GM23338 (cell line): ENCODE results near the gene MAP1LC3B. TPM values are rescaled to one million over a fixed set of nuclear protein-coding genes. Genes with fewer than 3 reads are reported as not detected.
A peak's percentile ranks its signal among the peaks of the same experiment; 100 is the strongest.

Experiments
- ATAC-seq: fragments of 200-7000 bp; cut with Tn5 transposase; 3 replicates; pipeline ENCODE4 v1.9.1; 2020
- DNase-seq: peaks from one replicate; pipeline ENCODE4 v3.0.0-alpha.2; 2015; ENCODE audit warnings: low spot score
- H2AFZ ChIP-seq: fragments of 200-600 bp; sonication (generic); 2 replicates; pipeline ENCODE4 v1.8.0; 2016; ENCODE audit warnings: antibody characterized with exemption, mild to moderate bottlenecking, moderate library complexity
- H3F3A ChIP-seq: fragments of 200-600 bp; sonication (generic); replicated peaks from 2 replicates; pipeline ENCODE4 v1.8.0; 2017; ENCODE audit warnings: antibody characterized with exemption, mixed run types, low read depth
- H3K27ac ChIP-seq: fragments of 200-600 bp; sonication (generic); 2 replicates; pipeline ENCODE4 v1.6.1; 2016; ENCODE audit warnings: low read depth
- H3K27me3 ChIP-seq: fragments of 200-600 bp; sonication (generic); 2 replicates; pipeline ENCODE4 v1.8.0; 2016; ENCODE audit warnings: mild to moderate bottlenecking, mixed run types, moderate library complexity; ENCODE audit not compliant: insufficient read depth
- H3K36me3 ChIP-seq: fragments of 200-600 bp; sonication (generic); 2 replicates; pipeline ENCODE4 v1.8.0; 2016; ENCODE audit warnings: mild to moderate bottlenecking; ENCODE audit not compliant: insufficient read depth
- H3K4me1 ChIP-seq: fragments of 200-600 bp; sonication (generic); 2 replicates; pipeline ENCODE4 v1.8.0; 2016; ENCODE audit warnings: mild to moderate bottlenecking, moderate library complexity; ENCODE audit not compliant: insufficient read depth
- H3K4me2 ChIP-seq: fragments of 200-600 bp; sonication (generic); 2 replicates; pipeline ENCODE4 v1.7.1; 2017; ENCODE audit warnings: mixed run types
- H3K4me3 ChIP-seq: fragments of 200-600 bp; sonication (generic); 2 replicates; pipeline ENCODE4 v1.6.1; 2016; ENCODE audit warnings: mixed run types
- H3K79me2 ChIP-seq: fragments of 200-600 bp; sonication (generic); replicated peaks from 2 replicates; pipeline ENCODE4 v1.8.0; 2017; ENCODE audit warnings: mild to moderate bottlenecking; ENCODE audit not compliant: insufficient read depth
- H3K9me2 ChIP-seq: fragments of 200-600 bp; sonication (generic); 2 replicates; pipeline ENCODE4 v1.8.0; 2017; ENCODE audit not compliant: insufficient read depth
- H4K20me1 ChIP-seq: fragments of 200-600 bp; sonication (generic); replicated peaks from 2 replicates; pipeline ENCODE4 v1.8.0; 2017; ENCODE audit warnings: mild to moderate bottlenecking; ENCODE audit not compliant: insufficient read depth
- H3K27ac Mint-ChIP-seq: 2 replicates; pipeline ENCODE4 v1.8.0; 2020; ENCODE audit warnings: inconsistent platforms, mild to moderate bottlenecking, moderate library complexity, mixed read lengths
- H3K27me3 Mint-ChIP-seq: 3 replicates; pipeline ENCODE4 v1.8.0; 2022; ENCODE audit warnings: low read depth, mild to moderate bottlenecking, moderate library complexity, mixed read lengths, inconsistent platforms; ENCODE audit not compliant: insufficient read depth, poor library complexity
- H3K36me3 Mint-ChIP-seq: 3 replicates; pipeline ENCODE4 v1.8.0; 2021; ENCODE audit warnings: low read depth, mild to moderate bottlenecking, inconsistent platforms, moderate library complexity, mixed read lengths
- H3K4me1 Mint-ChIP-seq: 3 replicates; pipeline ENCODE4 v1.8.0; 2020; ENCODE audit warnings: mild to moderate bottlenecking, inconsistent platforms, mixed read lengths
- H3K4me3 Mint-ChIP-seq: 3 replicates; pipeline ENCODE4 v1.8.0; 2021; ENCODE audit warnings: moderate library complexity, mild to moderate bottlenecking, inconsistent platforms, mixed read lengths
- H3K9me3 Mint-ChIP-seq: 3 replicates; pipeline ENCODE4 v1.8.0; 2020; ENCODE audit warnings: moderate library complexity, mild to moderate bottlenecking, inconsistent platforms, mixed read lengths
- EZH2 ChIP-seq: fragments of 200-600 bp; sonication (generic); IDR thresholded peaks from one replicate; pipeline ENCODE4 v1.8.0; 2017; ENCODE audit warnings: antibody characterized with exemption, mild to moderate bottlenecking, low read depth; ENCODE audit not compliant: unreplicated experiment
- JUNB ChIP-seq: IDR thresholded peaks from one replicate; pipeline ENCODE4 v1.6.1; 2016; ENCODE audit warnings: antibody characterized with exemption; ENCODE audit not compliant: unreplicated experiment
- NANOG ChIP-seq: IDR thresholded peaks from 2 replicates; pipeline ENCODE4 v1.6.1; 2016; ENCODE audit warnings: antibody characterized with exemption, borderline replicate concordance
- ZNF462 ChIP-seq: fragments of 250-450 bp; sonication (Bioruptor Pico); IDR thresholded peaks from 2 replicates; pipeline ENCODE4 v1.5.0; 2020; ENCODE audit warnings: mild to moderate bottlenecking, moderate library complexity
- polyA plus RNA-seq: library from polyadenylated mRNA; unstranded; fragments of >200 nt; fragmentation: Nextera tagmentation; extraction: Ambion mirVana; gene quantifications from 2 replicates; pipeline ENCODE4 v1.2.1, GENCODE V29; 2016
- total RNA-seq: library from RNA; depleted of rRNA; stranded (reverse); fragments of >200 nt; shearing (Covaris generic); gene quantifications from 2 replicates; pipeline ENCODE4 v1.2.3, GENCODE V29; 2014
- TF ChIP-seq, protein P1 (sequence below), 2 experiments: fragments of 200-600 bp in 1 of 2; sonication (generic) in 1 of 2; conservative IDR thresholded peaks; 2 replicates each; pipeline versions ENCODE4 v1.5.1 to v1.6.1; 2016 to 2017; ENCODE audit warnings: antibody characterized with exemption in 2 of 2, low read depth in 2 of 2, mild to moderate bottlenecking in 2 of 2, moderate library complexity in 1 of 2
- TF ChIP-seq, protein P2 (sequence below): IDR thresholded peaks from 2 replicates; pipeline ENCODE4 v1.6.1; 2016; ENCODE audit warnings: antibody characterized with exemption

The MAP1LC3B gene
- total and polyA plus RNA-seq, 2 experiments from 2014 or later: 35.9 to 80.2 TPM

DNA sequence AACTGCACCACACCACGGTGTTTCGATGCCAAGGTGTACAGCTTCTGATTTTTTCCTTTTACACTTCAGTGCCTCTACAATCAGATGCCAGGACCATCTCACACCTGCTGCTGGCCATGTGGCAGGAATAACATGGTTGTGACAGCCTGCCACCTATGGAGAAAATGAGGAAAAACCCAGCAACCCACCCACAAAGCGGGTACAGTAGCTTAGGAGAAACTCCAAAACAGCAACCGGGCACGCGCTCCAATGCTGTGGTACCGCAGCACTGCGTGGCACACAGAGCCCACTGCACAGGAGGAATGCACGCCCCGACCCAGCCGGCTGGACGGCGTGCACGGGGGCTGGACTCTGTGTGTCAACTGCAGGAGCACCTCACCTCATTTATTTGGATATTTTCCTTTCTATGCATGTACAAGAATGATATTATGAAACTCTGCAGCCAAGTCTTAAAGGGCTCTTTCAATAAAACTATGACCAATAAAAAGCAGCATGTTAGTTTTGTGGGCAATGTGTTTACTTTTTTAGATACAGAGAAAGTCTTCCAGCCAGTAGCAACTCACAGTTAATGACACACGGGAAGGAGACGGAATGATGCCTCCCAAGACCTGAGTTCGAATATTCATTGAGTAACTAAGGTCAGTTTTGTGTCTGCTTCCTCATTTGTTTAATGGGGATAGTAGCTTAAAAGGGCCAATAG, 45.9 kb downstream of the MAP1LC3B start:
- H3K9me3 Mint-ChIP-seq: peaks cover 5% of the 10 kb centered on the region; the same call in 2 of the 3 replicates
- no peak for ATAC-seq

GRCh38 chr16:87438611-87438985, 46.5 kb downstream of the MAP1LC3B start:
- DNase-seq (no peak), ATAC-seq (peak; percentile 66)
- no peak overlapping the region for H3K4me2 ChIP-seq
- Mint-ChIP-seq H3K36me3 (peaks cover 21% of the 10 kb centered on the region), H3K4me1 (peaks cover 16% of the 10 kb centered on the region), H3K4me3 (no peak overlapping the region), H3K27ac (no peak overlapping the region), H3K9me3 (peaks cover 5% of the 10 kb centered on the region; the same call in 2 of the 3 replicates), H3K27me3 (peaks cover 2% of the 10 kb centered on the region)
- peaks cover 2% of the 10 kb centered on the region; the same call in 1 of the 2 replicates for H4K20me1 ChIP-seq
- no peaks in the 10 kb centered on the region; the same call in 1 of the 2 replicates for H3K9me2 ChIP-seq
- H2AFZ ChIP-seq: no peak overlapping the region
- TF ChIP-seq NANOG: no peak
- H3K79me2 ChIP-seq: peaks cover 46% of the 10 kb centered on the region
- no peaks in the 10 kb centered on the region for H3F3A ChIP-seq
- no peak overlapping the region for H3K4me3 ChIP-seq
- no peaks in the 10 kb centered on the region for H3K27me3 ChIP-seq
- H3K4me1 ChIP-seq: no peaks in the 10 kb centered on the region; the same call in 1 of the 2 replicates
- H3K36me3 ChIP-seq: no peaks in the 10 kb centered on the region
- H3K27ac ChIP-seq: 0 out of 2 replicates have a peak overlapping the region, but pooled peaks have one; percentile 28

More for the DNA sequence above, 45.9 kb downstream of the MAP1LC3B start:
- Histone ChIP-seq H2AFZ (no peak overlapping the region), H3K4me2 (no peak overlapping the region), H3K27ac (0 out of 2 replicates have a peak overlapping the region, but pooled peaks have one; percentile 28), H4K20me1 (peaks cover 2% of the 10 kb centered on the region; the same call in 1 of the 2 replicates), H3K4me1 (no peaks in the 10 kb centered on the region; the same call in 1 of the 2 replicates), H3K4me3 (no peak overlapping the region), H3K79me2 (peaks cover 46% of the 10 kb centered on the region), H3K36me3 (no peaks in the 10 kb centered on the region), H3F3A (no peaks in the 10 kb centered on the region), H3K27me3 (no peaks in the 10 kb centered on the region), H3K9me2 (no peaks in the 10 kb centered on the region; the same call in 1 of the 2 replicates)
- Mint-ChIP-seq H3K27me3 (peaks cover 2% of the 10 kb centered on the region), H3K4me1 (peaks cover 16% of the 10 kb centered on the region), H3K27ac (no peak overlapping the region), H3K4me3 (no peak overlapping the region), H3K36me3 (peaks cover 19% of the 10 kb centered on the region)
- TF ChIP-seq, protein P1, sequence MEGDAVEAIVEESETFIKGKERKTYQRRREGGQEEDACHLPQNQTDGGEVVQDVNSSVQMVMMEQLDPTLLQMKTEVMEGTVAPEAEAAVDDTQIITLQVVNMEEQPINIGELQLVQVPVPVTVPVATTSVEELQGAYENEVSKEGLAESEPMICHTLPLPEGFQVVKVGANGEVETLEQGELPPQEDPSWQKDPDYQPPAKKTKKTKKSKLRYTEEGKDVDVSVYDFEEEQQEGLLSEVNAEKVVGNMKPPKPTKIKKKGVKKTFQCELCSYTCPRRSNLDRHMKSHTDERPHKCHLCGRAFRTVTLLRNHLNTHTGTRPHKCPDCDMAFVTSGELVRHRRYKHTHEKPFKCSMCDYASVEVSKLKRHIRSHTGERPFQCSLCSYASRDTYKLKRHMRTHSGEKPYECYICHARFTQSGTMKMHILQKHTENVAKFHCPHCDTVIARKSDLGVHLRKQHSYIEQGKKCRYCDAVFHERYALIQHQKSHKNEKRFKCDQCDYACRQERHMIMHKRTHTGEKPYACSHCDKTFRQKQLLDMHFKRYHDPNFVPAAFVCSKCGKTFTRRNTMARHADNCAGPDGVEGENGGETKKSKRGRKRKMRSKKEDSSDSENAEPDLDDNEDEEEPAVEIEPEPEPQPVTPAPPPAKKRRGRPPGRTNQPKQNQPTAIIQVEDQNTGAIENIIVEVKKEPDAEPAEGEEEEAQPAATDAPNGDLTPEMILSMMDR (conservative IDR thresholded peaks at IDR 0.05; ENCODE audit: low read depth in 2 of 2): 0 out of 4 replicates have a peak, but pooled peaks of 1 of the 2 experiments have one; percentile 13
- TF ChIP-seq, protein P2, sequence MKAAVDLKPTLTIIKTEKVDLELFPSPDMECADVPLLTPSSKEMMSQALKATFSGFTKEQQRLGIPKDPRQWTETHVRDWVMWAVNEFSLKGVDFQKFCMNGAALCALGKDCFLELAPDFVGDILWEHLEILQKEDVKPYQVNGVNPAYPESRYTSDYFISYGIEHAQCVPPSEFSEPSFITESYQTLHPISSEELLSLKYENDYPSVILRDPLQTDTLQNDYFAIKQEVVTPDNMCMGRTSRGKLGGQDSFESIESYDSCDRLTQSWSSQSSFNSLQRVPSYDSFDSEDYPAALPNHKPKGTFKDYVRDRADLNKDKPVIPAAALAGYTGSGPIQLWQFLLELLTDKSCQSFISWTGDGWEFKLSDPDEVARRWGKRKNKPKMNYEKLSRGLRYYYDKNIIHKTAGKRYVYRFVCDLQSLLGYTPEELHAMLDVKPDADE: no peak
- DNase-seq: no peak

GRCh38 chr16:87439926-87440325, 47.8 kb downstream of the MAP1LC3B start:
- H3K27me3 ChIP-seq: no peaks in the 10 kb centered on the region
- no peaks in the 10 kb centered on the region for H3F3A ChIP-seq
- no peaks in the 10 kb centered on the region; the same call in 1 of the 2 replicates for H3K4me1 ChIP-seq
- H3K27ac Mint-ChIP-seq: no peak overlapping the region; the same call in 1 of the 2 replicates
- H2AFZ ChIP-seq: no peak overlapping the region
- DNase-seq: no peak
- no peak overlapping the region for H3K4me3 ChIP-seq
- peaks cover 14% of the 10 kb centered on the region; the same call in 2 of the 3 replicates for H3K9me3 Mint-ChIP-seq
- peaks cover 34% of the 10 kb centered on the region for H3K36me3 Mint-ChIP-seq
- no peak overlapping the region for H3K4me2 ChIP-seq
- H3K79me2 ChIP-seq: peaks cover 50% of the 10 kb centered on the region
- H3K9me2 ChIP-seq: no peaks in the 10 kb centered on the region; the same call in 1 of the 2 replicates
- H3K4me1 Mint-ChIP-seq: peaks cover 16% of the 10 kb centered on the region
- no peaks in the 10 kb centered on the region for H3K36me3 ChIP-seq
- H3K27ac ChIP-seq: no peak overlapping the region
- no peak overlapping the region for H3K4me3 Mint-ChIP-seq
- H4K20me1 ChIP-seq: no peaks in the 10 kb centered on the region; the same call in 1 of the 2 replicates
- no peaks in the 10 kb centered on the region for H3K27me3 Mint-ChIP-seq
- no peak for ATAC-seq
- TF ChIP-seq ZNF462 (CRISPR knock-in tag): no peak
- no peak for TF ChIP-seq JUNB
- TF ChIP-seq EZH2: no peak
